GM21825 (cell line): ENCODE measurements around the gene P2RX2.

ENCODE experiments used
- ATAC-seq: cut with Tn5 transposase; IDR thresholded peaks from one replicate; pipeline ENCODE4 v1.9.1; 2021; ENCODE audit warnings: mild to moderate bottlenecking, moderate library complexity; ENCODE audit not compliant: unreplicated experiment

Gene P2RX2

DNA sequence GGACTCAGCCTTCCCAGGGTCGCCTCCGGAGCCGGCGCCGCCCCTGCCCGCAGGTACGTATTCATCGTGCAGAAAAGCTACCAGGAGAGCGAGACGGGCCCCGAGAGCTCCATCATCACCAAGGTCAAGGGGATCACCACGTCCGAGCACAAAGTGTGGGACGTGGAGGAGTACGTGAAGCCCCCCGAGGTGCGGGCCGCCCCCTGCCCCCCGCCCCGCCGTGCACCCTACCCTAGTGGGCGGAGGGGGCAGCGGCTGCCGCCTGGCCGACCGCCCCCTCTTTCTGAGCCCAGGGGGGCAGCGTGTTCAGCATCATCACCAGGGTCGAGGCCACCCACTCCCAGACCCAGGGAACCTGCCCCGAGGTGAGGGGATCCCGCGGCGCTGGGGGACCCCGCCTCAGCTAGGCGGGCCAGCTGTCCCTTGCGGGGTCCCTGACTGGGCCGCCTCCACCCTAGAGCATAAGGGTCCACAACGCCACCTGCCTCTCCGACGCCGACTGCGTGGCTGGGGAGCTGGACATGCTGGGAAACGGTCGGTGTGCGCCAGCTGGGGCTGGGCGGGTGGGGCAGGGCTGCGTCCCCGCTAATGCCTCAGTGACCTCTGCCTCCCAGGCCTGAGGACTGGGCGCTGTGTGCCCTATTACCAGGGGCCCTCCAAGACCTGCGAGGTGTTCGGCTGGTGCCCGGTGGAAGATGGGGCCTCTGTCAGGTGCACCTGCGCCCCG is 973 bp downstream of the P2RX2 start:
- ATAC-seq: no peak

DNA sequence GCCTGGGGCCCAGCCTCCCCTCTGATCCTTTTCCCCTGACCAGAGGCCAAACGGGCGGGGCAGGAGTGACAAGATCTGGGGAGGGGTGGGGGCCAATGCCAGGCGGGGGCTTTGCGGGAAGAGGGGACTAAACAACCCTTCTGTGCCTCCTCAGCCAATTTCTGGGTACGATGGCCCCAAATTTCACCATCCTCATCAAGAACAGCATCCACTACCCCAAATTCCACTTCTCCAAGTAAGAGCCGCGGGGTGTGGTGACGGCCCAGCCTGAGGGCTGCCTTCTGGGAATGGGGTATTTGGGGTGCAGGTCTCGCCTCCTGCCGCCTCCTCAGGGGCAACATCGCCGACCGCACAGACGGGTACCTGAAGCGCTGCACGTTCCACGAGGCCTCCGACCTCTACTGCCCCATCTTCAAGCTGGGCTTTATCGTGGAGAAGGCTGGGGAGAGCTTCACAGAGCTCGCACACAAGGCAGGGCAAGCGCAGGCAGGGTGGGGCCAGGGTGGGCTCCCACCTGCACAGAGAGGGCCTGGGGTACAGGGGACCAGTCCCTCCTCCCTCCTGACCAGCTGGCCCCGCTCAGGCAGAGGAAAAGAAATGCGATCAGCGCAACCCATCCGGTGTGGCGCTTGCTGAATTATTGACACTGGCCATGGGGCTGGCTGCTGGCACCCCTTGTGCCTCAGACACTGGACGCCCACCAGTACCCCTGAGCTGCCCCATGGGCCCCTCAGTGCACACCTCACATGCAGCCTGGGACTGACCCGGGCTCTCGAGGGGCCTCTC is 1.7 kb downstream of the P2RX2 start:
- ATAC-seq: no peak

DNA sequence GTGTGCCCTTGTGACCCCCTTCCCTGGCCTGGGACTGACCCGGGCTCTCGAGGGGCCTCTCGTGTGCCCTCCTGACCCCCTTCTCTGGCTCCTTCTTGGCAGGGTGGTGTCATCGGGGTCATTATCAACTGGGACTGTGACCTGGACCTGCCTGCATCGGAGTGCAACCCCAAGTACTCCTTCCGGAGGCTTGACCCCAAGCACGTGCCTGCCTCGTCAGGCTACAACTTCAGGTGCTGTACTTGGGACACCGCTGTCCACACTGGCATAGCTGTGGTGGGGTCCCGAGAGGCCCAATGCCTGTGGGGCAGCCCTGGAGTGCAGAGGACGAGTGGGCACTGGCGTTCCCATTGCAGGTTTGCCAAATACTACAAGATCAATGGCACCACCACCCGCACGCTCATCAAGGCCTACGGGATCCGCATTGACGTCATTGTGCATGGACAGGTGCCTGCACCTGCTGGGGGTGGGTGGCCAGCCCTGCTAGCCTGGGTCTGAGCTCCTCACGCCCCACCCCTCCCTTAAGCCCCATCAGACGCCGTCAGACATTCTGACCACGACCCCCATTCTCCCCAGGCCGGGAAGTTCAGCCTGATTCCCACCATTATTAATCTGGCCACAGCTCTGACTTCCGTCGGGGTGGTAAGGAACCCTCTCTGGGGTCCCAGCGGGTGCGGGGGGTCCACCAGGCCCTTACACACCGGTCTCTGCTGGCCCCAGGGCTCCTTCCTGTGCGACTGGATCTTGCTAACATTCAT is 2.5 kb downstream of the P2RX2 start:
- no peak for ATAC-seq

DNA sequence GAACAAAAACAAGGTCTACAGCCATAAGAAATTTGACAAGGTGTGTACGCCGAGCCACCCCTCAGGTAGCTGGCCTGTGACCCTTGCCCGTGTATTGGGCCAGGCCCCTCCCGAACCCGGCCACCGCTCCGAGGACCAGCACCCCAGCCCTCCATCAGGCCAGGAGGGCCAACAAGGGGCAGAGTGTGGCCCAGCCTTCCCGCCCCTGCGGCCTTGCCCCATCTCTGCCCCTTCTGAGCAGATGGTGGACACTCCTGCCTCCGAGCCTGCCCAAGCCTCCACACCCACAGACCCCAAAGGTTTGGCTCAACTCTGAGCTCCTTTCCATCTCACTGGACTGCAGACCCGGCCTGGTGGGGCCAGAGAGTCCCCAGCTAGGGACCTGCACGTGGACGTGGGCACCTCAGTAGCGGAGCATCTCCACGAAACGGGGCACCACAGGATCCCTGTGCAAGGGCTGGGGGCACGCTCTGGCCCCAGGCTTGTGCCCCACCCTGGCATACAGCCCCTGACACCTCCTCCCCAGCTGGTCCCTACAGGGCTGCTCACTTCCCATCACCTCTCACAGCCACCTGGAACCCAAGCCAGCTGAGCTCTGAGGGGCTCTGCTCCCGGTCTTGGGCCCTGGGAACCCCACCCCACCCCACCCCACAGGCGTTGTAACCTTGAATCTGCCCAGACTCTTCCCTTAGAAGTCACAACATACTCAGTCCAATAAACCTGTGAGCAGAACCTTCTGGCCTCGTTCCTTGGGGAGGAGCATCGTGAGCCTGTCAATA is 3.3 kb downstream of the P2RX2 start:
- ATAC-seq: no peak

DNA sequence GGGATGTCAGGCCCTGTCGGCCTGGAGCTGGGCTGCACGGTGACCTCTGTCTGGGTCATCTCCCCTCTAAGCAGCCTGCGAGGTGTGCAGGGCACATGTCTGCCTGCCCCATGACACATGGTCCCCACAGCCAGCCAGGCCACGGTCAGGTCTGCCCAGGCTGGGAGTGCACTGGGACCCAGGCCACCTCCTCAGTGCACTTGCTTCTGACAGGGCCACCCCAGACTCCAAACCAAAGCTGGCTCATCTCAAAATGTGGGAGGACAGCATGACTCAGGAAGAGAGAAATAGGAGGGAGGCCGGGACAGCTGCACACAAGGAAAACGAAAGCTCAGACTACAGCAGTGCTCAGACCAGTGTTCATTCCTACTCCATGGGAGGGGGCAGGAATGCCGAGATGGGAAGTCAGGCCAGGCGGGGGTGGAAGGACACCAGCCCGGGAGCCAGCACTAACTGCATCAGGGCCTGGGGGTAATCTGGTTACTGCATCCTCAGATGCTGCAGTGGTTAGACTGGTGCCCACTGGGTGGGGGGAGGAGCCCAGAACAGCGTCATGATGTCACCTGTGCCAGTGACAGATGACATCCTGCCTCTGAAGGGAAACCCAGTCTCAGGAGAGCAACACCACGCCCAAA is 4.0 kb downstream of the P2RX2 start:
- ATAC-seq: no peak

DNA sequence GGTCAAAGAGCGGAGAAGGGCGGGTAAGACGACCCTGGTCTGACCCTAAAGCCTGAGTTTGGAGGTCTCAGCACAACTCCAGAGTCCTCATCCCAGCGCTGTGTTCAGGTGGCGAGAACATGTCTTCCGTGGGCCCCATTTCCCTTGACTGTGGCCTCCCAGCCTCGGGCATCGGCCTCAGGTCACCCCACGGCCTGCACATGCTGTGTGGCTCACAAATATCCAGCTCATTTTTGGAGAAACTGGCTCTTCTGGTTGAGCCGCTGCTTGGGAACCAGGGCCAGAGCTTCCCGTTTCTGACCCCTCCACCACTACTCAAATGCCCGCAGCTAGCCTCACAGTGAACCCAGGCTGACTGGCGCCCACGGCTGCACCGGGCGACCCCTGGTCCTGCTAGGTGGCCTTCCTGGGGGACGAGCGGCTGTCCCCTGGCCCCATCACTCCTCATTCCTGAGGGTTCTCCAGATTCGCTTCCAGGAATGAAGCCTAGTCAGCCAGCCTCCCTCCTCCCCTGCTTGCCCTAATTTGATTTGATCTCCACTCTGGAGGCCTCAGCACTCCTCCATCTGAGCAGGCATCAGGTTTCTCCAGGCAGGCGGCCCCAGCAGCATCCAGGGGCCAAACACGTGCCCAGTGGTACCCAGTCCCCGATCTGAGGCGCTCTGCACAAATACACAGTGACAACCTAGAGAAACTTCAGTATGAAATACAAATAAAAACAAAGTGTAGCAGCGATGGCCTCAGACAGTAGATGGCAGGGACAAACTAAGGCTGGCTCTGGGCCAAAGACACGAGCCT is 4.7 kb downstream of the P2RX2 start:
- ATAC-seq: no peak

DNA sequence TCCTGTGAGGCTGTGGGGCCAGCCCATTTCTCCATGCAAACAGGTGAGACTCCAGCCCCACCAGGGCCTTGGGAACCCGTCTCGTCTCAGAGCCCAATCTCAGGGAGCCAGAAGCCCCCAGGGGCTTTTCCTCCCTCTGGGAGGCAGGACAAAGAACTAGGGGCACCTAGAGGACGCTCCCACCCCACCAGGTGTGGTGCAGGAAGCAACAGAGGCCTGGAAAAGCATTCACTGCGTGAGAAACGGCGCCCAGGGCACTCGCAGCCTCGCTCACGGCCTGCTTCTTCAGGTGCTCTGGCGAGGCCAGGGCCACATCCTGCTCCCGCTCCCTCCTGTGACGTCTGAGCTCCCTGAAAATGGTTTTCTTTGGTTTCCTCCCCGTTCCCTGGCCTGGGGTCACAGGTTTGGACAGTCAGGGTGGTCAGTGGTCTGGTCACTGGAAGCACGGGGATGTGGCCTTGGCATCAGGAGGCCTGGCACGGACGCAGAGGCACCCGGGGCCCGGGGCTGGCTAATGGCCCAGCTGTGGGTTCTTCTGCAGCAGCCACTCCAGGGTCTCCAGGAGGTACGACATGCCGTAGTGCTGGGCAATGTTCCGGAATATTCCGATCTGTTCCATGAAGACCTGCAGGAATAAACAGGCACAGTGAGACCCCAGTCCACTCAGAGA is 5.7 kb downstream of the P2RX2 start:
- no peak for ATAC-seq

DNA sequence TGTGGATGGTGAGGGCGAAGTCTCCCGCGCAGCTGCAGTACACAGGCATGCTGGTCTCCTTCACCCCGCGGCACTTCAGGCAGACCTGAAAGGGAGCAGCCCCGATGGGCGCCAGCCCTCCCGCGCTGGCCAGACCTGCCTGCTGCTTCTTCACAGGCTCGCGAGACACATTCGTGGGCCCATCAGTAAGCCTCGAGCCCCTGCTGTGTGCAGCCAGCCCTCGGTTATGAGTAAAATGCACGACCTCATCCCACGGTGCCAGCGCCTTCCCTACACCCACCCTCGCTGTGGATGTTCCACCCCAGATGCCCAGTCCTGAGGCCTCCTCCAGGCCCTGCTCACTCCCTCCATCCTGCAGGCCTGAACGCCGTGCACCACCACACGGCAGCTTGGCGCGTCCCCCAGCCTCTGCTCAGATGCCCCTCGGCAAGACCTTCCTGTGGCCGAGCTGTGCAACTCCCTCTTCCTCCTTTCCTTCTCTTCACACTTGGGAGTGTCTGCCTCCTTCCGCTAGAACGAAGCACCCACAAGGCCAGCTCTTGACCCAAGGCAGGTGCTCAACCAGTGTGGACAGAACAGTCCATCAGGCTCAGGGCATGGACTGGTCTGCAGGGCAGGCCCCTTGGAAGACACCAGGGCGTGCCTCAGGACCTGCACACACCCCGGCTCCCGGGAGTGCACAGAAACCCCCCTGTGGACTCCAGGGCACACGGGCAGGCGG is 6.5 kb downstream of the P2RX2 start:
- ATAC-seq: no peak

DNA sequence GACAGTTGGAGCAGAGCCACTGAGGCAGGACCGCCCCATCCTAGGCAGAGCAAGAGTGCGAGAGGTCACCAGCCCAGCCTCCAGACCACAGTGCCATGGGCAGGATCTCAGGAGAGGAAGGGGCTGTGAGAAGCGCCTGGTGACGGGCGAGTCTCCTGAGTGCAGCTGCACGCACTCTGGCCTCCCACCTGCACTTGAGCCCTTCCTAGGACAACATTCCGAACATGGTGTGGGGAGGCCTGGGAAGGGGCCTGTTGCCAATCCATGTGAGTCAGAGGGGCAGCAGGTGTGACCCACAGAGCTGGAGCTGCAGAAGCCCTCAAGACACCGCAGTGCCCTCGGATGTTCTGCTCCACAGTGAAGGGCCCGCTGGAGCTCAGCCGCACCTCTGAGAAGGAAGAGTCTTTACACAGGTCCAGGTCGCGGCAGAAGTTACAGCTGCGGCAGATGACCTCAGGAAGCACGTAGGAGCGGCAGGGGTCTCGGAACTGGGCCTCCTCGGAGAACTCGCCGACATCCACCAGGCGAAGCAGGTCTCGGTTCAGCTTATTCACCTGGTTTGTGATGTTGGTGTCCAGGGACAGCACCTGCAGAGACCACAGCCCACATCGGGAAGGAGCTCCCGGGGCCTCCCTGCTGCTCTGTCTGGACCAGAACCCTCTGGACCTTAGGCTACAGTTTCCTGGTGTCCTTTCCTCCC is 7.3 kb downstream of the P2RX2 start:
- no peak for ATAC-seq

DNA sequence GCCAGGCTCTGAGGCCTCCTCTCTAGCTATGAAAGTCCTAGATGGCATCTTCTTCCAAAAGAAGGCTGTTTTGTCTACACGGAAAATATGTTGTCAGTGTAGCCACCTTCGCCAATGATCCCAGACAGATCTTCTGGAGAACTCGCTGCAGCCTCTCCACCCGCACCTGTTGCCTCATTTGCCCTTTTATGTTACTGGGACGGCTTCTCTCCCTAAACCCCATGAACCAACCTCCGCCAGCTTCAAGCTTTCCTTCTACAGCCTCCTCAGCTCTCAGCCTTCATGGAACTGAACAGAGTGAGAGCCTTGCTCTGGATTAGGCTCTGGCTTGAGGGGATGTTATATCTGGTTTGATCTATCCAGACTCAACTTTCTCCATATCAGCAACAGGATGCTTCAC is 10.8 kb downstream of the P2RX2 start:
- ATAC-seq: no peak

DNA sequence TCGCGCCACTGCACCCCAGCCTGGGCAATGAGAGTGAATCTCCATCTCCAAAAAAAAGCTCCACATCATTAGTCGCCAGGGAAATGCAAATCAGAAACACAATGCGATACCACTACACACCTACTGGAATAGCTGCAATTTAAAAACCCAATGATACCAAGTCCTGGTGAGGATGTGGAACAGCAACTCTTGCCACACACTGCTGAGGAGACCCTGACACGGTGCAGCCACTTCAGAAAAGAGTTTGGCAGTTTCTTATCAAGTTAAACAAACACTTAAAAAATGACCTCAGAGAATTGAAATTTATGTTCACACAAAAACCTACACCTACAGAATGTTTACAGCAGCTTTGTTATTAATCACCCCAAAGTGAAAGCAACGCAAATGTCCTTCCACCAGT is 12.1 kb downstream of the P2RX2 start:
- ATAC-seq: no peak

DNA sequence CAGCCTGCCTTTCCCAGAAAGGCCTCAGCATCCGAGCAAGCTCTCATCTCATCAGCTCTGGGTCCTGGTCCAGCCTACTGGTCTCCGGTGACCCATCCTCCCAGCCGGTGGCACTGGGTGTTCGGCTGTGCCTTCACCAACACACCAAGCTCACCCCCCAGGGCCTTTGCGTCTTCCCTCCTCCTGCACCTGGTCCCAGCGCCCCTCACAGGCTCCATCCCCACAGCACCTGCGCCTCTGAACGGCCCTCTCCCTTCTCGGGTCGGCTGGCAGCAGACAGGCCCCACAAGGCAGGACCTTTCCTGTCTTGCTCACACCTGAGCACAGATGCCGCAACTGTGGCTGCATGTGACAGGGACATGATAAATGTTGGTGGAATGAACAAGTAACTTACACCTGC is 13.1 kb downstream of the P2RX2 start:
- ATAC-seq: no peak

DNA sequence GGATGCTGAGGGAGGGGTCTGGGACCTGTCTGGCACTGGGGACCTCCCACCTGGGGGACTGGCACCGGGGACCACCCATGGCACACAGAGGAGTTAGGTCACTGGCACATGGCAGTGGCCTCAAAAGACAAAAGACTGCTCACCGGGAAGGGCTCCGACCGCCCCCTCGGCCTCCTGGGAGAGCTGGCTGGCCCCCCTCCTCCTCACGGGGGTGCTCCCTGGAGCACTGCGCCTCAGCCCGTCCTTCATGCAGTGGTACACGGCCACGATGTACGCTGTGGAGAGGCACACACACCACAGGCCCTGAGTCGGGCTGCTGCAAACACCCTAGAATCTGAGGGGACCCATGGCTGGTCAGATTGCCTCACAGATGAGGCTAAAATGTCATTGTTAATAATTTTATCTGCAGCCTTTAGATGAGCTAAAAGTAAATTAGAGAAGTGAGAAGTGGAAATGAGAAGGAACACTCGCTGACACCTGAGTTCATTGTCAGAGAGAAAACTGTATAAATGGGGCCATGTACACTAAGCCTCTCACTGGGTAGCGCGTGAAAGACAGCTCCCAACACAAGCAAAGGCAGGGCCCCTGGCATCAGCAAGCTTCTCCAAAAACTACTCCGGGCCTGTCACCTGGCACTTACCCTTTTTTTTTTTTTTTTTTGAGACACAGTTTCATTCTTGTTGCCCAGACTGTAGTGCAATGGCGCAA is 14.1 kb downstream of the P2RX2 start:
- no peak for ATAC-seq

DNA sequence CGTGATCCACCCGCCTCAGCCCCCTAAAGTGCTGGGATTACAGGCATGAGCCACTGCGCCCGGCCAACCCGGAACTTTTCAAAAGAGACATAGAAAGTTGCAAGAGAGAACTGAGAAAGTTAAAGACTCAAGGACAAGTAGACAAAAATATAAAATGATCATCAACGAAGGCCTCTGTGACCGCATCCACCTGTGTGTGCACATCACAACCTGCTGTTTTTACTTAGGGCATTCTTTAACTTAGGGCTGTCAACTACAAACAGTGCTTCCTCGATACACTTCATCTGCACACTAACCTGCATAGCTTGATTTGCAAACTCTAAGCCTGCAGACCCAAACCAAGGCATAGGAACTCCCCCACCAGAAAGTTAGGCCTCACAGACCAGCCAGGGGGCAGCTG is 14.8 kb downstream of the P2RX2 start:
- no peak for ATAC-seq

DNA sequence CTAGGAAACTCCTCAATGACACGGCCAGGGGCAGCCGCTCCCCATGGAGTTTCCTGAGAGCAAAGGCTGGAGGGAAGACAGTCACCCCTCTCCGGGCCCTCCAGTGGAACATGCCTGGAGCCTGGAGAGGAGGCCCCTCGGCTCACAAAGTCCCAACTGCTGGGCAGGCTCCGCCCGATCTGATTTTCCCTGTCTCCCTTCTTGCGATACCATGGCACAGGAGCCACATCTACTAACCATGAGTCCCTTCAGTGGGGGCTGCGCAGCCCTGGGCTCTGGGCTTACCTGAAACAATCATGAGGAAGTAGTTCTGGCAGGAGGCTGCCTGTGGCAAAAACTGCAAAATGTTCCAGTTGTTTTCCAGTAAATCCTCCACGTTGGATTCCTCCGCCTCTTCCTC is 15.3 kb downstream of the P2RX2 start:
- ATAC-seq: no peak

DNA sequence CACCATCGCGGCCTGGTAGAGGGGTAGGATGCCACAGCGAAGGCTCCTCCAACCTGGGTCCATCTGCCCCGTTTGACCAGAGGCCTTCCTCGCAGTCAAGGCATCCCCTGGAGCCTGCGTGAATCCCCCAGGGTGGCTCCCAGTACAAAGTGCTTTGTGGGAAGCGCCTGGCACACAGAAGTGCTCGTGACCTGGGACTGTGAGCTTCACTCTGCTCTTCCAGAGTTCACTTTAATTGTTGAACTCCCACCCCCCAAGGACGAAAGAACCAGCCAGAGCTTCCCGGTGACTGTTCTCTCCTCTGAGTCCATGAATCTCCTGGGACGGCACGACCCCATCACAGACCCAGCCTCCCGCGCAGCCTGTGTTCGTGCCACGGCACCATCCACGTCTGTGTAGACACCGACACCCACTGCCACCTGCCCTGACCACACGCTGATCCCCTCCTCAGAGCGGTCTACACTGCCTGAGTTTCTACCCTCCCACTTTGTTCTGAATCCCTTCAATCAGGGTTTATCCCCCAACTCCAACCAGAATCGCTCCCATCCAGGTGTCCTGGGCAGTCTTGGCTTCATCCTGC is 15.9 kb downstream of the P2RX2 start:
- no peak for ATAC-seq
